Skeletal muscle tissue (tissue), 4 donors: Measurements from ENCODE around the gene POU2F1. TPM values are rescaled to one million over a fixed set of nuclear protein-coding genes. Genes with fewer than 3 reads are reported as not detected.

ENCODE experiments used
- H3K27ac ChIP-seq: one replicate; pipeline ENCODE4 v1.7.0; 2013; ENCODE audit warnings: mild to moderate bottlenecking, low read depth, low read length, inconsistent platforms
- H3K27me3 ChIP-seq, 3 donors: one replicate each; pipeline ENCODE4 v1.7.0; 2013; ENCODE audit warnings: low read length in 3 of 3; ENCODE audit not compliant: control insufficient read depth in 3 of 3, insufficient read depth in 3 of 3
- H3K36me3 ChIP-seq, 3 donors: one replicate each; pipeline ENCODE4 v1.7.0; 2013; ENCODE audit warnings: low read length in 3 of 3; ENCODE audit not compliant: control insufficient read depth in 3 of 3, insufficient read depth in 3 of 3
- H3K4me1 ChIP-seq, 3 donors: one replicate each; pipeline ENCODE4 v1.7.0; 2013; ENCODE audit warnings: low read length in 3 of 3, mild to moderate bottlenecking in 3 of 3; ENCODE audit not compliant: control insufficient read depth in 3 of 3, insufficient read depth in 3 of 3
- H3K4me3 ChIP-seq, 3 donors: one replicate each; pipeline ENCODE4 v1.7.0; 2013; ENCODE audit warnings: low read length in 3 of 3
- H3K9ac ChIP-seq, 3 donors: one replicate each; pipeline ENCODE4 v1.7.0; 2013; ENCODE audit warnings: low read length in 3 of 3, mild to moderate bottlenecking in 3 of 3, moderate library complexity in 2 of 3, low read depth in 1 of 3
- H3K9me3 ChIP-seq, 3 donors: one replicate each; pipeline ENCODE4 v1.7.0; 2013; ENCODE audit warnings: low read length in 3 of 3; ENCODE audit not compliant: control insufficient read depth in 3 of 3
- total RNA-seq: library from RNA; depleted of rRNA; stranded (reverse); fragments of >200 nt; gene quantifications from one replicate; pipeline ENCODE4 v1.2.3, GENCODE V29; 2014
- donor health status: Osteomylitis.

The POU2F1 gene
- total RNA-seq, 1 donor from 2014 or later: 11.5 TPM

- Histone ChIP-seq H3K27me3 (peaks cover 0 to 19% (median 7%) of the 10 kb centered on the region in 3 donors), H3K4me3 (no peak overlapping the region), H3K27ac (no peak overlapping the region), H3K9ac (no peak overlapping the region), H3K4me1 (peaks cover 8 to 11% (median 10%) of the 10 kb centered on the region in 3 donors), H3K9me3 (no peaks in the 10 kb centered on the region), H3K36me3 (no peaks in the 10 kb centered on the region)
Measured at GRCh38 chr1:167440345-167440744, 219.7 kb downstream of the POU2F1 start.

GRCh38 chr1:167440776-167441175 is 220.1 kb downstream of the POU2F1 start:
- peaks cover 8 to 11% (median 10%) of the 10 kb centered on the region in 3 donors for H3K4me1 ChIP-seq
- H3K36me3 ChIP-seq: no peaks in the 10 kb centered on the region
- no peak overlapping the region for H3K4me3 ChIP-seq
- no peak overlapping the region for H3K9ac ChIP-seq
- H3K27me3 ChIP-seq: peaks cover 0 to 19% (median 10%) of the 10 kb centered on the region in 3 donors
- no peaks in the 10 kb centered on the region for H3K9me3 ChIP-seq
- H3K27ac ChIP-seq: no peak overlapping the region

DNA sequence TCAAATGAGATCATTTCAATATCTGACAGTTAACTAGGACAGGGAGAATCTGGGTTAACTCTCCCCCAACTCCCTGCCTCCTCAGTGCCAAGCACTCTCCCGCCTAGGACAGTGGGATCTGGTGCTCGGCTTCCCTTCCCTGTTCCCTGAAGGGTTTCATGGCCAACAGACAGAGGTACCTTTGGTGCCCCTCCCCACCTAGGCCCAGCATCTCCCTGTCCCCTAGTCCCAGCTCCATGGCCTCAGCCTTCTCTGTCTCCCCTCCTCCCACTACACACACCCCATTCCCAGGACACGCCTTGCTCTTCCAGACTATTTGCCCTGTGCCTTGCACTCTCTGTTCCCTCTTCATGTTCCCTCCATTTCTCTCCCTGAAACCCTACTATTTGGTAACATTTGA is 220.5 kb downstream of the POU2F1 start:
- H3K9me3 ChIP-seq: no peaks in the 10 kb centered on the region
- peaks cover 0 to 19% (median 13%) of the 10 kb centered on the region in 3 donors for H3K27me3 ChIP-seq
- H3K9ac ChIP-seq: no peak overlapping the region
- no peaks in the 10 kb centered on the region for H3K36me3 ChIP-seq
- no peak overlapping the region for H3K4me3 ChIP-seq
- no peak overlapping the region for H3K27ac ChIP-seq
- peaks cover 8 to 11% (median 10%) of the 10 kb centered on the region in 3 donors for H3K4me1 ChIP-seq

DNA sequence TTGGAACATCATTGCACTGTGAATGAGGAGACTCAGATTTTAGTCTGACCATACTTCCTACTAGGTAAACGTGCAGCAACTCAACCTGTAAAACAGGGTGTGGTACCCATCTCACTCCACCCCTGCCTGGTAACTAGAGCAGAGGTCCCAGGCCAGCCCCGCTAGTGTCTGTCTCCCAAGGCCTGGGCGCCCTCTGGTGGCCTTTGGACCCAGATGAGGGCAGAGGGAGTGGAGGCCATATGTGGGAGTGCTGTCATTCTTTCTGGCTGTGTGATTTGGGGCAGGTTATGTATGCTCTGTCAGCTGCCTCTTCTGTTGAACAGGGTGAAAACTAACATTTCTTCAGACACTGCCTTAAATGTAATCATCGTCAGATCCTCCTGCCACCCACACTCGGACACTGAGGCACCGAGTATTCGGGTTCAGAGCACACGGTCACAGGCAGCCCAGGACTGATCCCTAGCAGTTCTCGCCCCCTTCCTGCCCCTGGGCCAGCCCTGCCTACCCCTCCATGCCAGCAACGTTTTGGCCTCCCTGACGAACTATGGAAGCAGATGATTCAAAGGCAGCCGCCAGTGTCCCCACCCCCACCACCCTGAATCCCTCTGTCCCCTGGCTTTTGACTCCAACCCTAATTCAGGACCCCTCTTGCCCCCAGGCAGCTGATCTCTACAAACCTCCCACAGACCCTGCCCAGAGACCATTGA is 221.6 kb downstream of the POU2F1 start:
- peaks cover 8 to 11% (median 10%) of the 10 kb centered on the region in 3 donors for H3K4me1 ChIP-seq
- H3K27me3 ChIP-seq: peaks cover 0 to 19% (median 13%) of the 10 kb centered on the region in 3 donors
- no peaks in the 10 kb centered on the region for H3K36me3 ChIP-seq
- no peaks in the 10 kb centered on the region for H3K9me3 ChIP-seq
- H3K4me3 ChIP-seq: no peak overlapping the region
- no peak overlapping the region for H3K9ac ChIP-seq
- H3K27ac ChIP-seq: no peak overlapping the region

DNA sequence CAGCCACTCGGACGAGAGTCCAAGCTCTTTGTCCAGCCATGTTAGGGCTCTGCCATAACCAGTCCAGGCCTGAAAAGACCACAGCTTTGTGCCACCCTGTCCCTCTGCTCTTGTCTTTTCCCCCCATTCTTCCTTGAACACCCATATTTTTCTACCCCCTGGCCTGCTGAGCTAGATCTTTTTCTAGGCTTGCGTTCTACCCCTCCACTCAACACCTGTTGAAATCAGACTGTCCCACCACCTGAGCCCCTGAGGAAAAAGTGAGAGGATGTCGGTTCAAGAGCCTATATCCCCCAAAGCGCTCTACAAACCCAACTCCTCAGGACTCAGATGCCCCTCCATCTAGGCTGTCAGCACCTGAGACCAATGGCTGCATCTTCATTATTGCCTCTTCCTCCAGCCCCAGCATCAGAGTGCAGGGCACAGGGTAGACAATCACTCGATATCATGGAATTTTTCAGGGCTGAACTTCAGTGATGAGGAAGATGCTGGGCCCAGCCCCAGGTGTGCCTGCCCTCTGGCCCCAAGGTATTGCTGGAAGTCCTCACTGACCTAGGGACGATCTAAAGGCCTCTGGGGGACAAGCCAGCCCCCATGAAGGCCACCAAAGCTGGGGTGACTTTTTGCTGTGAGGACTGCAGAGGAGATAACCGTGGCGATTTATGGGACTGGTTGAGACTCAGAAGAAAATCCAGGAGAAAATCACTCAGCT is 222.3 kb downstream of the POU2F1 start:
- Histone ChIP-seq H3K4me3 (no peak overlapping the region), H3K9me3 (no peaks in the 10 kb centered on the region), H3K4me1 (peaks cover 8 to 11% (median 10%) of the 10 kb centered on the region in 3 donors), H3K27me3 (peaks cover 0 to 18% (median 13%) of the 10 kb centered on the region in 3 donors), H3K9ac (no peak overlapping the region), H3K36me3 (no peaks in the 10 kb centered on the region), H3K27ac (no peak overlapping the region)

DNA sequence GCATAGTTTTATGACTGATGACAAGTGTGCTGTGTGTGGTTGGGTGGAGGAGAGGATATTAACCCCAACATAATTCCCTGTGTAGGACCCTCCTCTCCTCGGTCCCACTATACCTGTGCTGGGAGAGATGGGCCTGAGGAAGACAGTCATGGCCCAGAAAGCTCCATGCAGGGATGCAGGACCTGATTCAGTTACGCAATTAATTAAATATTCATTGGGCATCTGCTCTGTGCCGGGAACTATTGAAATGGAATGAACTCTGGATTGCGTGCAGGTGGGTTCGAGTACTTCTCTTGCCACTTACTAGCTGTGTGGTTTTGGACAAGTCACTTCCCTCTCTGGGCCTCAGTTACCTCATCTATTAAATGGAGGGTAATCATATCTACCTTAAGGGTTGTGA is 223.1 kb downstream of the POU2F1 start:
- H3K36me3 ChIP-seq: no peaks in the 10 kb centered on the region
- H3K4me3 ChIP-seq: no peak overlapping the region
- H3K27ac ChIP-seq: no peak overlapping the region
- H3K9me3 ChIP-seq: no peaks in the 10 kb centered on the region
- no peak overlapping the region for H3K9ac ChIP-seq
- peaks cover 0 to 13% (median 11%) of the 10 kb centered on the region in 3 donors for H3K27me3 ChIP-seq
- H3K4me1 ChIP-seq: peaks cover 8 to 10% (median 9%) of the 10 kb centered on the region in 3 donors

DNA sequence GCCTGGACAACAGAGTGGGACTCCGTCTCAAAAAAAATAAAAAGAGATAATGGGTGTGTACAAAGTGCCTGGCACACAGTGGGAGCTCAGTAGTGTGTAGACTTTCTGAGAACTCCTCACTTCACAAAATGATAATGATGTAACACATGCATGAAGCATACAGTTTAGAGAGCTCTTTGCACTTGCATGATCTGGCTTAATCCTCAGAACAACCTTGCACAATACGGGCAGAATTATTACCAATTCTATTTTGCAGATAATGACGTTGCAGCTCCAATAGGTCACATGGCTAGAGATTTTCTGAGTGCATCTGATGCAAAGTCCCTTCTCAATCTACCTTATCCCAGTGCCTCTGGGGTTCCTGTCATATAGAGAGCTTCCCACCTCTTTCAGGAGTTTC is 226.3 kb downstream of the POU2F1 start:
- H3K27ac ChIP-seq: no peak overlapping the region

DNA sequence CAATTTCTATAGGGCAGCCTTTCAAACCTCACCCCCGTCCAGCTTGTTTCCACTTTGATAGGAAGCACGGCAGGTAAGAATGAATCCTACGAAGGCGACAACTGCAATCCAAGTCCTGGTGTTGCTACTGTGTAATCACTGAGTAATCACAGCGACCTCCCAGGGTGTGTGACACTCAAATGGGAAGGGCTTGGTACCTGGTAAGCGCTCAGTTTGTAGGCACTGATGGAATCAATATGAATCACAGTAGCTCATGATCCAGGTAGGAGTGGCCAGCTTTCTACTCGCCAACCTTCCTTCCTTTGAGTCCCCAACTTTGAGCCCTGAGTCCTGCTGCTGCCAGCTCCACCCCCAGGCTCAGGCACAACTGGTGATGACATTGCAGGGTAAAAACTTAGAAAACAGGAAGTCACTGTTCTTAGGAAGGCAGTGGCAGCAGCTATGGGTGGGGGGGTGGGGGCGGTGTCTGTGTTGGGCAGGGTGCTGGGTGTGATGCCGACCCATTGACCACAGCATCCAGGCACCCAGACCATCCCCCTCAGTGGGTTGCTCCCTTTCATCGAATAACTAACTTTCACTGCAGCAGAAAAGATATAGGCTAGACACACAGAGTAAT is 226.9 kb downstream of the POU2F1 start:
- Histone ChIP-seq H3K9ac (no peak overlapping the region), H3K27me3 (peaks cover 0 to 6% (median 4%) of the 10 kb centered on the region in 3 donors), H3K27ac (no peak overlapping the region), H3K4me1 (no peaks in the 10 kb centered on the region), H3K9me3 (no peaks in the 10 kb centered on the region), H3K36me3 (no peaks in the 10 kb centered on the region), H3K4me3 (no peak overlapping the region)

More for the DNA sequence above, 226.3 kb downstream of the POU2F1 start:
- Histone ChIP-seq H3K9me3 (no peaks in the 10 kb centered on the region), H3K9ac (no peak overlapping the region), H3K4me3 (no peak overlapping the region), H3K36me3 (no peaks in the 10 kb centered on the region), H3K4me1 (no peaks in the 10 kb centered on the region), H3K27me3 (peaks cover 0 to 6% (median 0%) of the 10 kb centered on the region in 3 donors)

DNA sequence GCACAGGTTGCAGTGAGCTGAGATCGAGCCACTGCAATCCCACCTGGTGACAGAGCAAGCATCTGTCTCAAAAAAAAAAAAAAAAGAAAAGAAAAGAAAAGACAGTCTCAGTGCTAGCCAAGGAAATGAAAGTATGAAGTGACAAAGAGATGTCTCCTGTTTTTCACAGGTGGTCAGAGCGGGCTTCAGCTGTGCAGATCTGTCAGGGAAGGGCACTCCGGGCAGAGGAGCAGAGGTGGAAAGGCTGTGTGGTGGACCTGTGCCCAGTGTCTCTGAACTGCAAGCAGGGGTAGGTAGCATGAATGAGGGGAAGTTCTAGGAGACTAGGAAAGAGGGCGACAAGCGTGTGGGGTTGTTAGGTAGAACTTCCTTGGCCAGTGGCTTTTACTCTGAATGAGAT is 230.2 kb downstream of the POU2F1 start:
- no peaks in the 10 kb centered on the region for H3K9me3 ChIP-seq

GRCh38 chr1:167452483-167452882 is 231.8 kb downstream of the POU2F1 start:
- H3K4me1 ChIP-seq: peaks cover 5 to 12% (median 9%) of the 10 kb centered on the region in 3 donors
- no peaks in the 10 kb centered on the region for H3K9me3 ChIP-seq
- H3K36me3 ChIP-seq: no peaks in the 10 kb centered on the region
- no peak overlapping the region for H3K27ac ChIP-seq
- H3K9ac ChIP-seq: no peak overlapping the region
- H3K27me3 ChIP-seq: peaks cover 0 to 5% (median 0%) of the 10 kb centered on the region in 3 donors
- no peak overlapping the region for H3K4me3 ChIP-seq

More for the DNA sequence above, 230.2 kb downstream of the POU2F1 start:
- no peak overlapping the region for H3K9ac ChIP-seq
- no peaks in the 10 kb centered on the region for H3K36me3 ChIP-seq
- H3K4me3 ChIP-seq: no peak overlapping the region
- peaks cover 0 to 6% (median 5%) of the 10 kb centered on the region in 3 donors for H3K4me1 ChIP-seq
- H3K27ac ChIP-seq: no peak overlapping the region
- H3K27me3 ChIP-seq: peaks cover 0 to 5% (median 2%) of the 10 kb centered on the region in 3 donors
